CD8-positive, alpha-beta memory T cell (primary cell): ENCODE measurements around the gene CCL13. TPM values are rescaled to one million over a fixed set of nuclear protein-coding genes. Genes with fewer than 3 reads are reported as not detected.

Experiments used
- CTCF ChIA-PET: fragments of 350-600 bp; sonication (Branson Sonifier 250); formaldehyde crosslinking; loops from one replicate; lab custom pipeline; 2021; ENCODE audit warnings: antibody characterized with exemption; lab: Charles Lee
- POLR2A ChIA-PET: fragments of 350-600 bp; sonication (Branson Sonifier 250); formaldehyde crosslinking; loops from one replicate; lab custom pipeline; 2021; ENCODE audit warnings: antibody characterized with exemption; lab: Charles Lee
- DNase-seq, 5 donors: peaks; one replicate each; pipeline versions ENCODE4 v3.0.0 to v3.0.0-alpha.2; 2020 to 2022; ENCODE audit warnings: mixed read lengths in 1 of 5
- H3K27ac ChIP-seq: one replicate; pipeline ENCODE4 v1.7.0; 2013; ENCODE audit warnings: low read depth, mild to moderate bottlenecking, low read length, moderate library complexity
- H3K27me3 ChIP-seq: 2 replicates; pipeline ENCODE4 v1.7.0; 2013; ENCODE audit warnings: low read length, mild to moderate bottlenecking; ENCODE audit not compliant: insufficient read depth, poor library complexity, severe bottlenecking
- H3K36me3 ChIP-seq: 2 replicates; pipeline ENCODE4 v1.7.0; 2013; ENCODE audit warnings: mild to moderate bottlenecking, low read length, moderate library complexity; ENCODE audit not compliant: insufficient read depth
- H3K4me1 ChIP-seq: 2 replicates; pipeline ENCODE4 v1.7.0; 2013; ENCODE audit warnings: mild to moderate bottlenecking, low read length, moderate library complexity; ENCODE audit not compliant: insufficient read depth
- H3K4me3 ChIP-seq: 2 replicates; pipeline ENCODE4 v1.7.0; 2013; ENCODE audit warnings: mild to moderate bottlenecking, low read length
- H3K9me3 ChIP-seq: 2 replicates; pipeline ENCODE4 v1.7.0; 2013; ENCODE audit warnings: mild to moderate bottlenecking, low read length
- H3K27ac Mint-ChIP-seq, 8 donors: one replicate each; pipeline ENCODE4 v1.8.0; 2020 to 2021; ENCODE audit warnings: mixed read lengths in 8 of 8, mild to moderate bottlenecking in 6 of 8, inconsistent platforms in 3 of 8, moderate library complexity in 3 of 8
- H3K27me3 Mint-ChIP-seq, 2 donors: one replicate each; pipeline ENCODE4 v1.8.0; 2020 to 2021; ENCODE audit warnings: mixed read lengths in 2 of 2, mild to moderate bottlenecking in 1 of 2, moderate library complexity in 1 of 2
- H3K36me3 Mint-ChIP-seq, 3 donors: one replicate each; pipeline ENCODE4 v1.8.0; 2020 to 2021; ENCODE audit warnings: mixed read lengths in 3 of 3, inconsistent platforms in 1 of 3, mild to moderate bottlenecking in 1 of 3
- H3K4me1 Mint-ChIP-seq, 3 donors: one replicate each; pipeline ENCODE4 v1.8.0; 2020 to 2021; ENCODE audit warnings: mixed read lengths in 3 of 3, inconsistent platforms in 1 of 3, mild to moderate bottlenecking in 1 of 3
- H3K4me3 Mint-ChIP-seq, 7 donors: one replicate each; pipeline ENCODE4 v1.8.0; 2020 to 2021; ENCODE audit warnings: mixed read lengths in 7 of 7, mild to moderate bottlenecking in 6 of 7, moderate library complexity in 4 of 7, inconsistent platforms in 2 of 7
- H3K9me3 Mint-ChIP-seq, 5 donors: one replicate each; pipeline ENCODE4 v1.8.0; 2020 to 2022; ENCODE audit warnings: mixed read lengths in 5 of 5, mild to moderate bottlenecking in 3 of 5, moderate library complexity in 2 of 5, inconsistent platforms in 1 of 5
- polyA plus RNA-seq: library from polyadenylated mRNA; unstranded; fragments of 300-500 nt; fragmentation: Illumina TruSeq; gene quantifications from one replicate; pipeline ENCODE4 v1.2.3, GENCODE V29; 2021
- total RNA-seq, 2 experiments: library from RNA; stranded (reverse); gene quantifications; one replicate each; pipeline ENCODE4 v1.2.3, GENCODE V29; 2021

CCL13 gene
- total and polyA plus RNA-seq, 3 experiments from 2014 or later, result not detected

DNA sequence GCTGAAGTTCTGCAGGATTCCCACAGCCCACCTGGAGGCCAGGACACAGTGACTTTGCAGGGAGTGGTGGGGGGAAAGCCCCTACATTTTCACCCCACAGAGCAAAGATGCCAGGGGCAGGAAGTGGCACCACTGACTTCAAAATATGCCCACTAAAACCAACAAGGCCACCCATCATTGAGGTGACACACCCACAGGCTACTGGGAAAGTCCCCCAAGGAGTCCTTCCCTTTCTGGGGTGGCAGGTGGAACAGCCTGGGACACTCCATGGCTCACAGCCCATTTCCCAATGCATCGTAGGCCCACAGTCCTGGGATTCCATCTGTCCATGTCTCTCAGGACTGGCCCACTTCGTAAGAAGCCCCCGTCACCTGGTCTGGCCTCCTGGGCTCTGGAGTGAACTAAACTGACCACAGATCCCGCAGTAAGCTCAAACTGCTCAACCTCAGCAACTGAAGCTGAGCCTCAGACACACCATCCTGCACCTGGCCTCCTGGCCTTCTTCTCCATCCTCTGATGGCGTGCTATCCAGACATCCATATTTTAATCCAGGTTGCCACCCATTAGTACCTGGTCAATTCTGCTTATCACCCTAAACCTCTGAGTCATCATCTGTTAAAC is 14.2 kb downstream of the CCL13 start:
- POLR2A ChIA-PET, result no interaction called here
- peaks cover under 1 to 3% (median 2%) of the 10 kb centered on the region in 3 donors for H3K4me1 Mint-ChIP-seq
- Histone ChIP-seq H3K4me1 (no peaks in the 10 kb centered on the region), H3K9me3 (no peaks in the 10 kb centered on the region), H3K27ac (no peak overlapping the region), H3K36me3 (no peaks in the 10 kb centered on the region), H3K27me3 (no peaks in the 10 kb centered on the region), H3K4me3 (no peak overlapping the region)
- no peak overlapping the region for H3K27ac Mint-ChIP-seq
- CTCF ChIA-PET, result no interaction called here
- H3K9me3 Mint-ChIP-seq, result no peaks in the 10 kb centered on the region
- H3K36me3 Mint-ChIP-seq, result no peaks in the 10 kb centered on the region
- DNase-seq, result no peak
- H3K4me3 Mint-ChIP-seq, result no peak overlapping the region
- peaks cover 2 to 8% of the 10 kb centered on the region in 2 donors for H3K27me3 Mint-ChIP-seq

DNA sequence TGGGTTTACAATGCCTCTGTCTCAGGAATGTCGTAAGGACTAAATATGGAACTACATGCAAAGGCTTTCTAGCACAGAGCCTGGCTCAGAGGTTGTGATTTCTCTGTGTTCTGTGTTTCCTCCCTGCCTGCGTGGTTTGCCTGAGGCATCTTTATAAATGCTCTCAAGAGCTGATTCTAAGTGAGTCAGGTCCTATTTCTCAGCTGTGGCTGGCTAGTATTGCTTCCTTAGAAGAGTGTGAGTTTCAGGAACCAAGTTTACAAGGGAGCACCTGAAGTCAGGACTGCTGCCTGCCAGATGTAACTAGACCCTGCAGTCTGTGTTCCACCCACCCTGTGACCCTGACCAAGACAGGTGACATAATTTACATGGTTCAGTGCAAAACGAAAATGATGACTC is 14.7 kb downstream of the CCL13 start:
- Histone ChIP-seq H3K9me3 (no peaks in the 10 kb centered on the region), H3K27me3 (no peaks in the 10 kb centered on the region), H3K4me3 (no peak overlapping the region), H3K27ac (no peak overlapping the region), H3K4me1 (no peaks in the 10 kb centered on the region), H3K36me3 (no peaks in the 10 kb centered on the region)
- peaks cover 2 to 6% of the 10 kb centered on the region in 2 donors for H3K27me3 Mint-ChIP-seq
- H3K4me1 Mint-ChIP-seq, result no peaks in the 10 kb centered on the region
- no peaks in the 10 kb centered on the region for H3K9me3 Mint-ChIP-seq
- no peak overlapping the region for H3K4me3 Mint-ChIP-seq
- no peaks in the 10 kb centered on the region for H3K36me3 Mint-ChIP-seq
- H3K27ac Mint-ChIP-seq, result no peak overlapping the region
- no peak for DNase-seq
- ChIA-PET CTCF (no interaction called here), POLR2A (no interaction called here)

DNA sequence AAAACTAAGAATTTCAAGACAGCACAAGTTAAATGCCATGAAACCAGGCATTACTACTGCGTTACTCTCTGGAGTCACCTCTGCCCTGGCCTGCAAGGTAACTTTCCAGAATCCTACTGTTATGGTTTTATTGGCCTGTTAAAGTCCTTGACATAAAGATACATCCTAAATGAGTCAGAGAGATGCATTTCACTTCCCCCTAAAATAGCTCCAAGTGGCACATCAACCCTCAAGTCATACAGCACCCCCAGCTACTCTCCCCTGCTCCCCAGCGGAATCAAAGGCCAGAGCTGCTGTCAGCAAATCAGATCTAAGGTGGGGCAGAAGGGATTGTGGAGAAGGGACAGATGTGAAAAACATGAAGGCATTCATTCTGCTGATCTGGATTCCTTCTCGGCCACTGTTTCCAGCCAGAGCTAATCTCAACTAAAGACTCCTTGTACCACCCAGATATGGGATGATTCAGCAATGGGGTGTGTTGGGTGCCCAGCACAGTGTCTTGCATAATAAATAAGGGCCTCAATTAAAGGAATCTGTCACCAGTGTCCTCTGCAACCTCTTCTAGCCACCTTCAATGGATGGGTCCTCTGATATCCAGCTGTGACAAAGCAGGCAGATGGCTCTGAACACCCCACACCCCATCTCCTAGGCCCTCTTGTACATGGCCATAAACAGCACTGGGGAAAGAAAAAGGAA is 15.3 kb downstream of the CCL13 start:
- ChIA-PET CTCF (no interaction called here), POLR2A (no interaction called here)
- Histone ChIP-seq H3K36me3 (no peaks in the 10 kb centered on the region), H3K4me1 (no peaks in the 10 kb centered on the region), H3K9me3 (no peaks in the 10 kb centered on the region), H3K4me3 (no peak overlapping the region), H3K27ac (no peak overlapping the region), H3K27me3 (no peaks in the 10 kb centered on the region)
- no peak for DNase-seq
- H3K36me3 Mint-ChIP-seq, result no peaks in the 10 kb centered on the region
- peaks cover under 1 to 2% of the 10 kb centered on the region in 2 donors for H3K27me3 Mint-ChIP-seq
- H3K4me1 Mint-ChIP-seq, result no peaks in the 10 kb centered on the region
- no peaks in the 10 kb centered on the region for H3K9me3 Mint-ChIP-seq
- H3K4me3 Mint-ChIP-seq, result no peak overlapping the region
- no peak overlapping the region for H3K27ac Mint-ChIP-seq

DNA sequence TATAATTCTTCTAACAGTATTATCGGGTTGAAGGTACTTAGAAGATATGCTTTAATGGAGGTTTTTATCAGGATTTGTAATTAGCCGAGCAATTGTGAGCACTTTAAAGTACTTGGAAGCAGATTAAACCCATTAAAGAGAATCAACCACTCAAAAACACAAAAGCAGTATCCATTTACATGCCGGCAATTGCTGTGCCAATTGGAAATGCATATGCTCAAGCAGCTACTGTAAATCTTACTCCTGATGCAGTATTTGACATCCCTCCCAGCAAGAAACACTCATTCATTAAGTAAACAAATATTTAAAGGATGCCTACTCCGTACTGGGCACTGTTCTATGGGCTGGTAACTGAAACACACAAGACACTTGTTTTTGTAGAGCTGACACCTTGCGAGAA is 18.2 kb downstream of the CCL13 start:
- Mint-ChIP-seq H3K9me3 (no peaks in the 10 kb centered on the region), H3K4me3 (no peak overlapping the region), H3K4me1 (peaks cover 6 to 12% (median 8%) of the 10 kb centered on the region in 3 donors), H3K27ac (no peak overlapping the region), H3K27me3 (peaks cover 0 to 8% of the 10 kb centered on the region in 2 donors), H3K36me3 (no peaks in the 10 kb centered on the region)
- ChIA-PET POLR2A (no interaction called here), CTCF (no interaction called here)
- DNase-seq, result no peak
- Histone ChIP-seq H3K4me1 (no peaks in the 10 kb centered on the region), H3K4me3 (no peak overlapping the region), H3K27me3 (no peaks in the 10 kb centered on the region), H3K27ac (no peak overlapping the region), H3K9me3 (no peaks in the 10 kb centered on the region), H3K36me3 (no peaks in the 10 kb centered on the region)

GRCh38 chr17:34375426-34375997 is 19.2 kb downstream of the CCL13 start:
- no peak for DNase-seq
- Mint-ChIP-seq H3K4me3 (no peak overlapping the region), H3K9me3 (no peaks in the 10 kb centered on the region), H3K36me3 (no peaks in the 10 kb centered on the region), H3K27ac (no peak overlapping the region), H3K4me1 (peaks cover 6 to 12% (median 8%) of the 10 kb centered on the region in 3 donors), H3K27me3 (peaks cover 0 to 12% of the 10 kb centered on the region in 2 donors)
- Histone ChIP-seq H3K9me3 (no peaks in the 10 kb centered on the region), H3K27ac (no peak overlapping the region), H3K27me3 (no peaks in the 10 kb centered on the region), H3K4me1 (no peaks in the 10 kb centered on the region), H3K4me3 (no peak overlapping the region), H3K36me3 (no peaks in the 10 kb centered on the region)
- POLR2A ChIA-PET, result no interaction called here
- CTCF ChIA-PET, result no interaction called here

DNA sequence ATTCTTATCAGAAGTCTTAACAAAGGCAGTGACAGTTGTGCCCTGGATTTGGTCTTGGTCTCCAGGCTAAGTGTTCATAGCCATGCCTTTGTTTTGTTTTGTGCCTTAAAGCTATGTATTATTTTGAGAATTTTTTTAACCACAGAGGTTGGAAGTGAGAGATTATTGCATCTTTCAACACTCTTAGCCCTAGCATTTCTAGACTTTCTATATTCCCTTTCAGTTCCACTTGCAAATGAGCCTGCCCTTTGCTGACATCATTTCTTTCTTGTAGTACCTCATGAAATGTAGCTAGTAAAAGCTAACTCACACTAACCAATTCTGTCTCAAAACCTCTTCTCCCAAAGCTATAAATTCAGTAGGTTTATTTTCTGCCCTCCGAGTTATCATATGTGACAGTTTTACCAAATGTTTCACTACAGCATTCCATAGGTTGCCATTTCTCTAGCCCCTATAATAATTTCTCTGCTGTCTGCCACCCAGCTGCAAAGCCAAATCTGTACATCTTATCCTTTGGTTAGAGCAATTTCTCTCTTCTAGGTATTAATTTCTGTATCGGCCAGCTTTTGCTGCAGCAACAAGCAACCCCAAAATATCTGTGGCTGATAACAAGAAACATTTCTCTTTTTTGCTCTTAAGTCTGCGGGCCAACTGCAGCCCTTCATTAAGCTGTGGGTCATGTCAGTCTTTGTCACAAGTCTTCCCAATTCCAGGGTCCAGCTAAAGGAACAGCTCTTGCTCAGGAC is 21.0 kb downstream of the CCL13 start:
- H3K4me1 ChIP-seq, result no peaks in the 10 kb centered on the region
- no peaks in the 10 kb centered on the region for H3K36me3 ChIP-seq
- Mint-ChIP-seq H3K36me3 (no peaks in the 10 kb centered on the region), H3K9me3 (no peaks in the 10 kb centered on the region), H3K27ac (no peak overlapping the region), H3K4me3 (no peak overlapping the region), H3K27me3 (peaks cover 0 to 15% of the 10 kb centered on the region in 2 donors), H3K4me1 (peaks cover 6 to 12% (median 8%) of the 10 kb centered on the region in 3 donors)
- H3K27me3 ChIP-seq, result no peaks in the 10 kb centered on the region
- H3K4me3 ChIP-seq, result no peak overlapping the region
- DNase-seq, result no peak
- H3K9me3 ChIP-seq, result no peaks in the 10 kb centered on the region
- CTCF ChIA-PET, result interaction anchor here (1.4 kb wide), 1 partner anchor 16 kb away, joined by 3 read pairs; no protein-coding TSS in a partner anchor
- no peak overlapping the region for H3K27ac ChIP-seq
- POLR2A ChIA-PET, result no interaction called here

- peak overlapping the region in 2 of 8 donors; percentile 1 for H3K27ac Mint-ChIP-seq
- H3K9me3 Mint-ChIP-seq, result no peaks in the 10 kb centered on the region
- H3K27me3 ChIP-seq, result no peaks in the 10 kb centered on the region
- H3K27ac ChIP-seq, result no peak overlapping the region
- no peaks in the 10 kb centered on the region for H3K36me3 ChIP-seq
- H3K9me3 ChIP-seq, result no peaks in the 10 kb centered on the region
- H3K4me3 ChIP-seq, result no peak overlapping the region
- H3K4me1 ChIP-seq, result no peaks in the 10 kb centered on the region
- peaks cover 0 to 15% of the 10 kb centered on the region in 2 donors for H3K27me3 Mint-ChIP-seq
- no peak for DNase-seq
- H3K36me3 Mint-ChIP-seq, result no peaks in the 10 kb centered on the region
- peaks cover 8 to 12% (median 11%) of the 10 kb centered on the region in 3 donors for H3K4me1 Mint-ChIP-seq
- POLR2A ChIA-PET, result no interaction called here
- H3K4me3 Mint-ChIP-seq, result peak overlapping the region in 6 of 7 donors; percentile 5 to 66 (median 40)
- CTCF ChIA-PET, result no interaction called here
Measured at GRCh38 chr17:34378664-34379101, 22.4 kb downstream of the CCL13 start.

- H3K4me3 ChIP-seq, result no peak overlapping the region
- H3K27ac Mint-ChIP-seq, result no peak overlapping the region
- H3K27me3 ChIP-seq, result no peaks in the 10 kb centered on the region
- DNase-seq, result no peak
- no peak overlapping the region for H3K4me3 Mint-ChIP-seq
- no peaks in the 10 kb centered on the region for H3K4me1 ChIP-seq
- ChIA-PET CTCF (no interaction called here), POLR2A (no interaction called here)
- H3K36me3 Mint-ChIP-seq, result no peaks in the 10 kb centered on the region
- no peak overlapping the region for H3K27ac ChIP-seq
- H3K9me3 ChIP-seq, result no peaks in the 10 kb centered on the region
- no peaks in the 10 kb centered on the region for H3K9me3 Mint-ChIP-seq
- H3K36me3 ChIP-seq, result no peaks in the 10 kb centered on the region
- H3K4me1 Mint-ChIP-seq, result peaks cover 8 to 12% (median 11%) of the 10 kb centered on the region in 3 donors
- H3K27me3 Mint-ChIP-seq, result peaks cover 0 to 17% of the 10 kb centered on the region in 2 donors
Measured at GRCh38 chr17:34379868-34380267, 23.6 kb downstream of the CCL13 start.
